Spinal cord (tissue), 10 donors: Measurements from ENCODE around the gene RNU1-4. TPM values are rescaled to one million over a fixed set of nuclear protein-coding genes. Genes with fewer than 3 reads are reported as not detected.
"Not testable (repeated sequence)": the region's sequence is repeated elsewhere in the genome, so short reads cannot be mapped to it uniquely, and the experiment has no call there.

Experiments
- DNase-seq, 6 donors: peaks; one replicate each; pipeline versions ENCODE4 v3.0.0 to v3.0.0-alpha.2; 2013 to 2015; ENCODE audit warnings: low spot score in 6 of 6, low read depth in 4 of 6
- H3K27ac ChIP-seq: one replicate; pipeline ENCODE4 v1.5.1; 2013; ENCODE audit warnings: low read depth, low read length, control low read depth
- H3K27me3 ChIP-seq: one replicate; pipeline ENCODE4 v1.6.1; 2013; ENCODE audit warnings: low read length; ENCODE audit not compliant: control insufficient read depth, insufficient read depth
- H3K36me3 ChIP-seq: one replicate; pipeline ENCODE4 v1.6.1; 2013; ENCODE audit warnings: low read length; ENCODE audit not compliant: control insufficient read depth, insufficient read depth
- H3K4me1 ChIP-seq: one replicate; pipeline ENCODE4 v1.6.1; 2013; ENCODE audit warnings: low read length; ENCODE audit not compliant: control insufficient read depth, insufficient read depth
- H3K4me3 ChIP-seq: one replicate; pipeline ENCODE4 v1.5.1; 2013; ENCODE audit warnings: low read depth, low read length, control low read depth
- H3K9me3 ChIP-seq: one replicate; pipeline ENCODE4 v1.6.1; 2013; ENCODE audit warnings: low read length; ENCODE audit not compliant: control insufficient read depth, insufficient read depth
- WGBS: methylation state at CpG from one replicate; pipeline ENCODE4 v1.1.5; 2013; ENCODE audit warnings: missing lambda C conversion rate; ENCODE audit not compliant: insufficient coverage; 5-methylcytosine and 5-hydroxymethylcytosine counted together
- polyA plus RNA-seq, 2 donors: library from polyadenylated mRNA; unstranded; fragments of 120-200 nt; gene quantifications; one replicate each; pipeline ENCODE4 v1.2.1, GENCODE V29; 2013; ENCODE audit not compliant: insufficient read length in 2 of 2
- small RNA-seq: library from RNA; depleted of rRNA; stranded (forward); fragments of <200 nt; gene quantifications from one replicate; pipeline ENCODE3, GENCODE V24; 2014; ENCODE audit warnings: low replicate concordance
- total RNA-seq, 2 donors: library from RNA; depleted of rRNA in 1 of 2; stranded (reverse); fragments of 120-200 nt in 1 of 2; fragments of >200 nt in 1 of 2; gene quantifications; one replicate each; pipeline versions ENCODE4 v1.2.3 to v1.2.4, GENCODE V29; 2013 to 2014
- donor health status: healthy.

RNU1-4 gene
- total and polyA plus RNA-seq, 4 donors: 1.2 to 29,651 (median 4,182) TPM; not detected in 1

DNA sequence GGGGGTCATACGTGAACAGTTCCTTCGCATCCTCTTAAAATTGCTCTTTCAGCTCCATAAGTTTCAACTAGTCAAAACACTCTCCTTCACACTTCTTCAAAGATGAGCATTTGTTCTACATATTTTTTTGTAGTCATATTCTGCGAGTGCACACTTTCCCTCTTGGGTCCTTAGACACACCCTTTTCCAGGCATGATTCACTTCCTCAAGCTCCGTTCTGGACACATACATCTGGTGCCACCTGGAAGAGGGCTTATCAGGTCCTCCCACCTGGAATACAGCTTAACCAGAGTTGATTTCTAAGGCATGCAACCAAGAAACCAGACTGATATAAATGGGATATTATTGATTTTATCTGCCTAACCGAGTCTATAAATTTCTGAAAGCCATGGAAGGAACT, 47.4 kb downstream of the RNU1-4 start:
- not testable (repeated sequence) for H3K4me1 ChIP-seq, H3K4me3 ChIP-seq, H3K36me3 ChIP-seq, H3K27me3 ChIP-seq, H3K27ac ChIP-seq, DNase-seq, H3K9me3 ChIP-seq
- WGBS: no CpG with 5 or more reads among the region's 5 CpGs

Small RNAs within 50 kb of the gene (small RNA-seq; reads per million reads assigned to genes)
- gene RNU1-4: not detected

Other genes starting within 250 kb of the RNU1-4 start
- over 10,000 TPM in 1 of 2 donors, 1,000 to 10,000 TPM in 1; 4,182 to 29,651 TPM for gene RNU1-1, start 226.2 kb upstream of the RNU1-4 start, total RNA-seq
- gene RNU1-1, start 226.2 kb upstream of the RNU1-4 start, polyA plus RNA-seq: 1 to 10 TPM in 1 of 2 donors, not detected in 1; 1.2 TPM
- 10 to 100 TPM; 78.3 to 79.7 TPM for gene NBPF1, start 127.0 kb upstream of the RNU1-4 start, total RNA-seq
- 100 to 1,000 TPM in 1 of 2 donors, 10 to 100 TPM in 1; 66.5 to 112 TPM for gene NBPF1, start 127.0 kb upstream of the RNU1-4 start, polyA plus RNA-seq
- over 10,000 TPM in 1 of 2 donors, 1,000 to 10,000 TPM in 1; 4,182 to 29,651 TPM for gene RNU1-3, start 73.6 kb upstream of the RNU1-4 start, total RNA-seq
- 1 to 10 TPM in 1 of 2 donors, not detected in 1; 1.2 TPM for gene RNU1-3, start 73.6 kb upstream of the RNU1-4 start, polyA plus RNA-seq
- over 10,000 TPM in 1 of 2 donors, 1,000 to 10,000 TPM in 1; 4,182 to 29,651 TPM for gene RNU1-2, start 155.5 kb downstream of the RNU1-4 start, total RNA-seq
- 1 to 10 TPM in 1 of 2 donors, not detected in 1; 1.2 TPM for gene RNU1-2, start 155.5 kb downstream of the RNU1-4 start, polyA plus RNA-seq
- gene CROCC, start 181.4 kb downstream of the RNU1-4 start, total RNA-seq: 10 to 100 TPM; 14.7 to 35.4 TPM
- gene CROCC, start 181.4 kb downstream of the RNU1-4 start, polyA plus RNA-seq: 10 to 100 TPM; 52.2 to 58.3 TPM
- gene MFAP2, start 240.1 kb downstream of the RNU1-4 start, total RNA-seq: 100 to 1,000 TPM in 1 of 2 donors, 10 to 100 TPM in 1; 18.1 to 168 TPM
- 100 to 1,000 TPM in 1 of 2 donors, 10 to 100 TPM in 1; 55.4 to 107 TPM for gene MFAP2, start 240.1 kb downstream of the RNU1-4 start, polyA plus RNA-seq